H7 (cell line): Measurements from ENCODE around the gene SLC7A8. TPM values are rescaled to one million over a fixed set of nuclear protein-coding genes. Genes with fewer than 3 reads are reported as not detected.
A peak's percentile ranks its signal among the peaks of the same experiment; 100 is the strongest.

Experiments
- DNase-seq: peaks from one replicate; pipeline ENCODE4 v3.0.0; 2012
- H3K27me3 ChIP-seq: 2 replicates; pipeline ENCODE4 v1.6.0; 2011; ENCODE audit warnings: mild to moderate bottlenecking, low read length; ENCODE audit not compliant: control insufficient read depth, insufficient read depth
- H3K36me3 ChIP-seq: replicated peaks from 2 replicates; pipeline ENCODE4 v1.5.1; 2011; ENCODE audit warnings: low read length; ENCODE audit not compliant: control insufficient read depth, insufficient read depth
- H3K4me3 ChIP-seq: 2 replicates; pipeline ENCODE4 v1.5.1; 2011; ENCODE audit warnings: low read depth, mild to moderate bottlenecking, control low read depth, low read length, moderate library complexity; ENCODE audit not compliant: insufficient read depth
- total RNA-seq: library from RNA; depleted of rRNA; stranded (reverse); fragments of >200 nt; shearing (Covaris generic); gene quantifications from 2 replicates; pipeline ENCODE4 v1.2.3, GENCODE V29; 2014

The SLC7A8 gene
- total RNA-seq, 1 experiment from 2014 or later: 66.7 TPM

GRCh38 chr14:23173031-23173430 lies 10.4 kb downstream of the SLC7A8 start:
- no peak for DNase-seq
- no peak overlapping the region for H3K4me3 ChIP-seq
- no peaks in the 10 kb centered on the region for H3K27me3 ChIP-seq
- no peaks in the 10 kb centered on the region for H3K36me3 ChIP-seq

GRCh38 chr14:23172574-23172973 lies 10.9 kb downstream of the SLC7A8 start:
- no peak for DNase-seq
- H3K27me3 ChIP-seq: no peaks in the 10 kb centered on the region
- no peaks in the 10 kb centered on the region for H3K36me3 ChIP-seq
- no peak overlapping the region for H3K4me3 ChIP-seq

GRCh38 chr14:23172096-23172495 lies 11.4 kb downstream of the SLC7A8 start:
- H3K27me3 ChIP-seq: no peaks in the 10 kb centered on the region
- no peak for DNase-seq
- H3K4me3 ChIP-seq: no peak overlapping the region
- H3K36me3 ChIP-seq: no peaks in the 10 kb centered on the region; the same call in 1 of the 2 replicates

- Histone ChIP-seq H3K36me3 (no peaks in the 10 kb centered on the region; the same call in 1 of the 2 replicates), H3K27me3 (no peaks in the 10 kb centered on the region), H3K4me3 (no peak overlapping the region)
- no peak for DNase-seq
Observed at GRCh38 chr14:23171222-23171975, 12.1 kb downstream of the SLC7A8 start.

- no peaks in the 10 kb centered on the region for H3K27me3 ChIP-seq
- no peak overlapping the region for H3K4me3 ChIP-seq
- no peak for DNase-seq
- peaks cover 1% of the 10 kb centered on the region; the same call in 1 of the 2 replicates for H3K36me3 ChIP-seq
Observed at GRCh38 chr14:23169622-23170021, 13.8 kb downstream of the SLC7A8 start.

- Histone ChIP-seq H3K4me3 (no peak overlapping the region), H3K36me3 (peaks cover 4% of the 10 kb centered on the region), H3K27me3 (no peaks in the 10 kb centered on the region)
- DNase-seq: no peak
Observed at GRCh38 chr14:23168246-23168645, 15.2 kb downstream of the SLC7A8 start.

- H3K36me3 ChIP-seq: peaks cover 4% of the 10 kb centered on the region
- H3K27me3 ChIP-seq: no peaks in the 10 kb centered on the region
- no peak for DNase-seq
- no peak overlapping the region for H3K4me3 ChIP-seq
Observed at GRCh38 chr14:23167116-23167847, 16.2 kb downstream of the SLC7A8 start.

GRCh38 chr14:23164949-23165348 lies 18.5 kb downstream of the SLC7A8 start:
- Histone ChIP-seq H3K36me3 (peaks cover 4% of the 10 kb centered on the region), H3K27me3 (no peaks in the 10 kb centered on the region)
- no peak for DNase-seq

GRCh38 chr14:23164250-23164649 lies 19.2 kb downstream of the SLC7A8 start:
- DNase-seq: no peak
- H3K4me3 ChIP-seq: no peak overlapping the region

More at GRCh38 chr14:23164949-23165348, 18.5 kb downstream of the SLC7A8 start:
- no peak overlapping the region for H3K4me3 ChIP-seq

GRCh38 chr14:23163830-23164229 lies 19.6 kb downstream of the SLC7A8 start:
- no peaks in the 10 kb centered on the region for H3K27me3 ChIP-seq
- H3K4me3 ChIP-seq: no peak overlapping the region
- peaks cover 4% of the 10 kb centered on the region for H3K36me3 ChIP-seq
- DNase-seq: no peak

More at GRCh38 chr14:23164250-23164649, 19.2 kb downstream of the SLC7A8 start:
- H3K36me3 ChIP-seq: peaks cover 4% of the 10 kb centered on the region
- no peaks in the 10 kb centered on the region for H3K27me3 ChIP-seq

- Histone ChIP-seq H3K27me3 (no peaks in the 10 kb centered on the region), H3K36me3 (peaks cover 4% of the 10 kb centered on the region), H3K4me3 (no peak overlapping the region)
- DNase-seq: no peak
Observed at GRCh38 chr14:23162800-23163199, 20.7 kb downstream of the SLC7A8 start.

GRCh38 chr14:23162005-23162404 lies 21.5 kb downstream of the SLC7A8 start:
- Histone ChIP-seq H3K36me3 (peaks cover 4% of the 10 kb centered on the region), H3K4me3 (no peak overlapping the region), H3K27me3 (no peaks in the 10 kb centered on the region)
- no peak for DNase-seq

GRCh38 chr14:23160924-23161522 lies 22.4 kb downstream of the SLC7A8 start:
- H3K4me3 ChIP-seq: no peak overlapping the region
- no peaks in the 10 kb centered on the region for H3K27me3 ChIP-seq
- peak; percentile 90 for DNase-seq
- H3K36me3 ChIP-seq: peaks cover 4% of the 10 kb centered on the region

GRCh38 chr14:23159532-23159931 lies 23.9 kb downstream of the SLC7A8 start:
- no peak for DNase-seq
- peaks cover 3% of the 10 kb centered on the region for H3K36me3 ChIP-seq
- H3K4me3 ChIP-seq: no peak overlapping the region
- H3K27me3 ChIP-seq: no peaks in the 10 kb centered on the region

GRCh38 chr14:23158779-23159178 lies 24.7 kb downstream of the SLC7A8 start:
- no peaks in the 10 kb centered on the region for H3K36me3 ChIP-seq
- DNase-seq: no peak
- H3K27me3 ChIP-seq: no peaks in the 10 kb centered on the region
- H3K4me3 ChIP-seq: no peak overlapping the region
